ENCODE measurements around the gene LRRC32.

Gene LRRC32

DNA sequence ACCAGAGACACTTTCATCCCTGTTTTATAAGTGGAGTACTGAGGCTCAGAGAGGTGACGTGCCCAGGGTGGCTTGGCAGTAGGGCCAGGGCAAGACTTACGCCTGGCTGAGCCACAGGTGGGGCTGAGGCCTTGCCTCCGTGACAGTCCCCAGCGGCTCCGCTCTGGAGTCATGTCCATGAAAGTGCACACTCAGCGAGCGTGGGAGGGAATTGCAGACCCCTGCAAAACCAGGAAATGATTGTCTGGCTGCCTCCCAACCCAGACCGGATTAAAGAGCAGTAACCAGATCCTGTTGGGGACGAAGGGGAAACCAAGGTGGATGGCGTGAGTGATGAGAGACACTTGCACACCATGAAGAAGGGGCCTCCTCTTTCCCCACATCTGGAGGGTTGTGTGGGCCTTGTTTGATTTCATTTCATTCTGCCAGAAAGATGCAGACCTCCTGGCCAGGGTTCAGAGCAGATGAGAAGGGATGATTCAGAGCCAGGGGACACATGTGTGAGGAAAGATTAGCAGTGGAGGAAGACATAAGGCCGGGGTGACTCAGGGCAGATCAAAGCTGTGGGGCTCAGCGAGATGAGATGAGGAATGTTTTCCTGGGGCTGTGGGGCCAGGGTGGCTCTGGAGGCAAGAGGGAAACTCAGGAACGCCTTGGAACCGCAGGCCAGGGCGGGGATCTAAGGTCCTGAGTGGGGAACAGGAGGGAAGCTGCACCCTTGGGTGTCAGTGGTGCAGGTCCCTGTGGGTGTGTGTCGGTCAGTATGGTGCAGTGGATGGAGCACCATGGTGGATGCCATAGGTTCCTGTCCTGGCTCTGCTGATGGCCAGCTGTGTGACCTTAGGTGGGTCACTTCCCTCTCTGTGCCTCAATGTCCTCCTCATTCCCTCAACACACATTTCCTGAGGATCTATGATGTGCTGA is 29.9 kb upstream of the LRRC32 start:
- DNase-seq (ENCODE audit: low read depth in 1 of 2, low spot score in 1 of 2), result no peak

- no peak for DNase-seq (ENCODE audit: low read depth in 1 of 2, low spot score in 1 of 2)
These were observed 29.0 kb upstream of the LRRC32 start for GRCh38 chr11:76699451-76700091.

DNA sequence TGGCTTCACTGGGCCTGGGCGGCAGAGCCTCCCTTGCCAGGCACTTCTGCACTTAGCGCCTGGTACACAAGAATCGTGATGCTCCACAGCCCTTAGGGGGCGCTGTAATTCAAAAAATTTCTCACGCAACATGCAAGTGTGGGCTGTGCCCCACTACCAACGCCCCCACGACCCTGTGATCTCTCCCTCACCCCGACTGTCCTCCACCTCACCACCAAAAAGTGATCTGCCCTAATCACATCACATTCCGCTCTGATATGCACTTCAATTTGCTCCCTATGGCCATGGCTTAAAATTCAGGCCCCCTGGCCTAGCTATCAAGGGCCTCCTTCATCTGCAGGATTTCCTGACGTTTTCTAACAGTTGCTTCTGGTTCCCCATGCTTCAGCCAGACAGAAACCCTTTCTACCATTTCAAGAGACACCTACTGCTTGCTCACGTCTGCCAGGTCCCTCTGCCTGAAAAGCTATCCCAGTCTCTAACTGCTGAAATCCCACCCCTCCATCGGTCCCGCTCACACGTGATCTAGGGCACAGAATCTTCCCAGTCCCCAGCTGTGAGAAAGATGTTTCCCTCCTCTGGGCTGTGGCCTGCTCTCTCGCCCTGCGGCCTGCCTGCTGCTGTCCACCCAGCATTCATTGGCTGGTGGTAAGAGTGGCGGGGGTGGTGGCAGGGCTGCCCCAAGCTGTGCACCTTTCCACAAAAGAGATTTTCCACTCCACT is 27.9 kb upstream of the LRRC32 start:
- no peak for DNase-seq (ENCODE audit: low read depth in 1 of 2, low spot score in 1 of 2)

GRCh38 chr11:76696756-76697155 is 26.2 kb upstream of the LRRC32 start:
- DNase-seq (ENCODE audit: low read depth in 1 of 2, low spot score in 1 of 2), result no peak

GRCh38 chr11:76695771-76696170 is 25.2 kb upstream of the LRRC32 start:
- no peak for DNase-seq (ENCODE audit: low read depth in 1 of 2, low spot score in 1 of 2)

- no peak for DNase-seq (ENCODE audit: low read depth in 1 of 2, low spot score in 1 of 2)
These were observed 24.6 kb upstream of the LRRC32 start for GRCh38 chr11:76695133-76695532.

- DNase-seq (ENCODE audit: low read depth in 1 of 2, low spot score in 1 of 2), result no peak
These were observed 24.1 kb upstream of the LRRC32 start for GRCh38 chr11:76694664-76695063.

DNA sequence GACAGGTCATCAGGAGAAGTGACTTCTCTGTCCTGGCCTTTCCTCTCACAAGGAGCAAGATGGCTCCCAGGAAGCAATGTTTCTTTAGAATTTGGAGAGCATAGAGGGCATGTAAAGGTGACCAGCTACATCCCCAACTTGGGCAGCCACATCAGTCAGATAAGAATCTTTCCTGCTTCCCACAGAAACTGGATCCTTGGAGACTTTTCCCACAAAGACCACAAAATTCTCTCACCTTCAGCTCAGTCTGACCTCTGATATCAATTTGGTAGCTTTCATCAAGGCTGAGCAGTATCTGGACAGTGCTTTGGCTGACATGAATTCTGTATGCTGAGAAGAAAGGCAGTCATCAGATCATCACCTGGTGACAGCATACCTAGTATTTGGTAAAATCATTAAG is 23.3 kb upstream of the LRRC32 start:
- DNase-seq (ENCODE audit: low read depth in 1 of 2, low spot score in 1 of 2), result no peak

- DNase-seq (ENCODE audit: low read depth in 1 of 2, low spot score in 1 of 2), result no peak
These were observed 22.4 kb upstream of the LRRC32 start for GRCh38 chr11:76692956-76693355.

- DNase-seq (ENCODE audit: low read depth in 1 of 2, low spot score in 1 of 2), result no peak
These were observed 21.1 kb upstream of the LRRC32 start for GRCh38 chr11:76691655-76692054.

GRCh38 chr11:76690736-76691135 is 20.2 kb upstream of the LRRC32 start:
- DNase-seq (ENCODE audit: low read depth in 1 of 2, low spot score in 1 of 2), result no peak

GRCh38 chr11:76689313-76690260 is 19.0 kb upstream of the LRRC32 start:
- DNase-seq (ENCODE audit: low read depth in 1 of 2, low spot score in 1 of 2), result no peak

GRCh38 chr11:76688146-76688545 is 17.6 kb upstream of the LRRC32 start:
- no peak for DNase-seq (ENCODE audit: low read depth in 1 of 2, low spot score in 1 of 2)

- DNase-seq (ENCODE audit: low read depth in 1 of 2, low spot score in 1 of 2), result no peak
These were observed 15.9 kb upstream of the LRRC32 start for GRCh38 chr11:76686261-76687079.

- DNase-seq (ENCODE audit: low read depth in 1 of 2, low spot score in 1 of 2), result no peak
These were observed 15.3 kb upstream of the LRRC32 start for GRCh38 chr11:76685831-76686230.

DNA sequence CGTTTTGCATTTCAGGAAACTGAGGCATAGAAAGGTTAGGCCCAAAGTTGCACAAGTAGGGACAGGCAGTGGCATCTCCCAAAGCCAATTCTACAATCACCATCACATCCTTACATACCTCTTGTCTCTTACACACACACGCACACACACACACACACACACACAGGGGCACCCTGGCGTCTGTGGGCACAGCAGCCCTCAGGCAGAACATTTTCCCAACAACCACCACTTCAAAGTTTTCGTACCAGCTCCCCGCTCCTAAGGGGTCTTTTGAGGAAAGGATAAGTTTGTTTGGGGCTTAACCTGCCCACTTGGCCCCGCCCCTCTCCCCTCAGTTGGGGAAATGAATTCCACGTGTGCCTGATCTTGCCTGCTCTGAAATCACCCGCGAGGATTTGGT is 14.7 kb upstream of the LRRC32 start:
- DNase-seq (ENCODE audit: low read depth in 1 of 2, low spot score in 1 of 2), result no peak

- DNase-seq (ENCODE audit: low read depth in 1 of 2, low spot score in 1 of 2), result no peak
These were observed 14.0 kb upstream of the LRRC32 start for GRCh38 chr11:76684516-76684915.

- no peak for DNase-seq (ENCODE audit: low read depth in 1 of 2, low spot score in 1 of 2)
These were observed 12.9 kb upstream of the LRRC32 start for GRCh38 chr11:76683161-76684095.

GRCh38 chr11:76682684-76683083 is 12.1 kb upstream of the LRRC32 start:
- DNase-seq (ENCODE audit: low read depth in 1 of 2, low spot score in 1 of 2), result no peak
